ENCODE data around the gene SPATA3. TPM values are rescaled to one million over a fixed set of nuclear protein-coding genes. Genes with fewer than 3 reads are reported as not detected.

The SPATA3 gene
- total and polyA plus RNA-seq, 2 of the 8 experiments (the other 6 are each of a cell fraction or from before 2014, with no cell fraction given) = not detected

GRCh38 chr2:230990899-230991150, 5.1 kb upstream of the SPATA3 start:
- Histone ChIP-seq H3K79me2 (ENCODE audit: control insufficient read depth in 1 of 2, insufficient read depth in 2 of 2, low read length in 2 of 2) (no peaks in the 10 kb centered on the region), H3K4ac (replicated peaks; ENCODE audit: insufficient read length, low read depth, low read length) (no peak overlapping the region), H3K18ac (ENCODE audit: extremely low read depth, low read length) (no peak overlapping the region), H2BK15ac (ENCODE audit: low read length) (no peak overlapping the region), H3K9me3 (ENCODE audit: insufficient read depth in 2 of 2, low read depth in 1 of 2, low read length in 1 of 2) (no peaks in the 10 kb centered on the region), H4K91ac (replicated peaks; ENCODE audit: insufficient read length, low read length) (no peak overlapping the region), H4K20me1 (replicated peaks in 1 of 2; ENCODE audit: control insufficient read depth in 1 of 2, insufficient read depth in 2 of 2, low read length in 2 of 2) (no peaks in the 10 kb centered on the region), H3K4me3 (ENCODE audit: extremely low read depth in 1 of 4, insufficient read depth in 2 of 4, low read depth in 3 of 4, low read length in 4 of 4) (no peak overlapping the region), H3K79me1 (ENCODE audit: low read depth, low read length) (no peaks in the 10 kb centered on the region), H3K27ac (ENCODE audit: low read depth, low read length) (no peak overlapping the region), H4K8ac (ENCODE audit: extremely low read depth, insufficient read depth, low read length) (no peak overlapping the region), H2AK5ac (ENCODE audit: low read depth, low read length) (no peak overlapping the region), H3K14ac (ENCODE audit: insufficient read length) (no peak overlapping the region), H3K27me3 (replicated peaks in 1 of 4; ENCODE audit: control insufficient read depth in 3 of 4, extremely low read depth in 1 of 4, insufficient read depth in 3 of 4, low read length in 3 of 4) (peaks cover 0 to 4% (median 2%) of the 10 kb centered on the region in 4 experiments; a peak in 2 of 7 replicates), H2AFZ (ENCODE audit: low read length) (no peak overlapping the region), H3K56ac (replicated peaks; ENCODE audit: insufficient read length, low read depth, low read length) (no peak overlapping the region), H2BK12ac (ENCODE audit: low read depth, low read length) (no peak overlapping the region), H3K36me3 (ENCODE audit: control insufficient read depth in 2 of 4, insufficient read depth in 4 of 4, low read length in 3 of 4) (no peaks in the 10 kb centered on the region), H2BK20ac (ENCODE audit: low read length) (no peak overlapping the region), H3K4me2 (ENCODE audit: insufficient read depth in 1 of 2, low read depth in 2 of 2, low read length in 2 of 2) (no peak overlapping the region), H2BK120ac (replicated peaks; ENCODE audit: low read depth, low read length) (no peak overlapping the region), H3K23ac (ENCODE audit: insufficient read length) (no peak overlapping the region), H3K9ac (replicated peaks in 1 of 4; ENCODE audit: extremely low read depth in 1 of 4, low read depth in 3 of 4, low read length in 3 of 4) (no peak overlapping the region), H3K4me1 (replicated peaks in 1 of 4; ENCODE audit: control insufficient read depth in 3 of 4, insufficient read depth in 4 of 4, low read length in 3 of 4) (peaks cover 0 to 6% (median 1%) of the 10 kb centered on the region in 4 experiments; a peak in 4 of 7 replicates), H3K23me2 (ENCODE audit: low read depth, low read length) (no peaks in the 10 kb centered on the region), H4K5ac (ENCODE audit: insufficient read length, low read depth, low read length) (no peak overlapping the region), H2BK5ac (ENCODE audit: low read depth, low read length) (no peak overlapping the region)
- WGBS, 2 experiments (ENCODE audit: extremely low coverage in 1 of 2, insufficient coverage in 1 of 2, insufficient read length in 1 of 2, insufficient replicate concordance in 2 of 2, low coverage in 1 of 2, low lambda C conversion rate in 2 of 2, missing lambda C conversion rate in 1 of 2) = 97% methylated on average over 21 of the region's 27 CpGs; no CpG with 5 or more reads in 1 of the 2 experiments
- DNase-seq (ENCODE audit: low read depth in 1 of 2, low spot score in 2 of 2) (no peak), FAIRE-seq (no peak)
- POLR2A ChIA-PET (ENCODE audit: partially characterized antibody) = interaction anchor here (1.1 kb wide), 1 partner anchor 9 kb away, joined by 4 read pairs; no protein-coding TSS in a partner anchor
- CTCF ChIA-PET (ENCODE audit: partially characterized antibody) = interaction anchor here (1.3 to 11.0 kb wide), 3 partner anchors 65 to 90 kb away, joined by 5 to 136 read pairs (median 97); partner anchors contain the start of gene GPR55
- TF ChIP-seq FOSL1 (IDR thresholded peaks at IDR 0.05; ENCODE audit: insufficient read depth, low read depth, low read length) (no peak), NRF1 (IDR thresholded peaks at IDR 0.05; ENCODE audit: low read depth, low read length) (no peak)
